Measurements from ENCODE around the gene KIF14.
"Not testable (repeated sequence)": the region's sequence is repeated elsewhere in the genome, so short reads cannot be mapped to it uniquely, and the experiment has no call there.

The KIF14 gene

GRCh38 chr1:200540281-200540680 is 80.3 kb downstream of the KIF14 start:
- DNase-seq (ENCODE audit: low read depth in 2 of 2) = no peak

- DNase-seq (ENCODE audit: low read depth in 2 of 2) = no peak
Measured at GRCh38 chr1:200538179-200538578, 82.4 kb downstream of the KIF14 start.

- DNase-seq (ENCODE audit: low read depth in 2 of 2) = no peak
Measured at GRCh38 chr1:200535605-200536004, 84.9 kb downstream of the KIF14 start.

- DNase-seq (ENCODE audit: low read depth in 2 of 2) = no peak
Measured at GRCh38 chr1:200530623-200531261, 89.8 kb downstream of the KIF14 start.

DNA sequence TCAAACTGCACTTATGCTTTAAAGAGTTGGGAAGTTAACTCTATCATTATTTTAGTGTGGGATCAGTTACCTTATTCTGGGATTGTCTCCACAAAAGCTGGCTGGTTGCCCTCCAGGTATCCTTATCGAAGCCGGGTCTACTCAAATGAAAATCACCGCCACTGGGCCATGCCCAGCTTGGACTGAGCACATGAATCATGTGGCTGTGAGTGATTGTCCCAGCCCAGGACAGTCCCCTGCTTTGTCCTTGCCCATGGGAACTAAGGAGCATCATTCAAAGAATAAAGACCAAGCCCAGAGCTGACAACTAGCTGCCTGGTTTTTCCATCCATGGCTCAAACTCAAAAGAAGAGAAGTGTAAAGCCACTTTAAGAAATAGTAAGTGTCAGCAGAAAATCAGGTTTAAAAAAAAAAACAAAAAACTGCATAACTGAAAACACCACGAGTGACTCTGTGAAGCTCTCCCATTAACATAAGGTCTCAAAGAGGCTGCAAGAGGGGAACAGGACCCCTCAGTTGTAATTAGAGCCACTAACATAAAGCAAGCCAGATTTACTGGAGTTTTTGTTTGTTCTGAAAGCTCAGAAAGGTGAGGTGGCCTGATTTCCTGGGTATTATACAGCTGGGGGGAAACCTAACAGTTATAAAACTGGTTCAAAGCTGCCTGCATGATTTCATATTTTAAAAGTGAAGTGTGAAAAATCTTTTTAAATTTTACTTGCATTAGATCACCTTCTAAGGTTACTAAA is 91.5 kb downstream of the KIF14 start:
- DNase-seq (ENCODE audit: low read depth in 2 of 2) = no peak

DNA sequence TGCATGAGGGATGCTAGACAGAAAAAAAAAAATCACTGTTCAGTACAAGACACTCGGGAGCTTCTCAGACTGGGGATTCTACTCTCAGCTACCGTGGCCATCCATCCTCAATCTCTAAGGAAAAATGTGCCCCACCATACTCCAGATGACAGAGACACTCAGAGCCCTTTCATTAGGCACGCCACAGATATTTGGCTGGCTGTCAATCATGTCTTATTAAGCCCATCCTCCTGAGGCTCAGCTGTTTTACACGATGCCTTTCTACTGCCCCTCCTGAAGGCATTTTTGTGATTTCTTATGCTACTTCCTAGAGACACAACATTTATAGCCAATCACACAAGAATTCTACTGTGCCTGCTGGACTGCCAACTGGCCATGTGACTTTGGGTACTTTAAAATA is 92.9 kb downstream of the KIF14 start:
- DNase-seq (ENCODE audit: low read depth in 2 of 2) = no peak

- DNase-seq (ENCODE audit: low read depth in 2 of 2) = no peak
Measured at GRCh38 chr1:200526709-200527612, 93.6 kb downstream of the KIF14 start.

GRCh38 chr1:200525090-200525987 is 95.2 kb downstream of the KIF14 start:
- DNase-seq (ENCODE audit: low read depth in 2 of 2) = no peak

GRCh38 chr1:200524551-200524950 is 96.0 kb downstream of the KIF14 start:
- not testable (repeated sequence) for DNase-seq (ENCODE audit: low read depth in 2 of 2)

- no peak for DNase-seq (ENCODE audit: low read depth in 2 of 2)
Measured at GRCh38 chr1:200524092-200524491, 96.5 kb downstream of the KIF14 start.

- DNase-seq (ENCODE audit: low read depth in 2 of 2) = no peak
Measured at GRCh38 chr1:200520735-200521134, 99.8 kb downstream of the KIF14 start.

GRCh38 chr1:200518524-200518923 is 102.0 kb downstream of the KIF14 start:
- DNase-seq (ENCODE audit: low read depth in 2 of 2) = no peak

DNA sequence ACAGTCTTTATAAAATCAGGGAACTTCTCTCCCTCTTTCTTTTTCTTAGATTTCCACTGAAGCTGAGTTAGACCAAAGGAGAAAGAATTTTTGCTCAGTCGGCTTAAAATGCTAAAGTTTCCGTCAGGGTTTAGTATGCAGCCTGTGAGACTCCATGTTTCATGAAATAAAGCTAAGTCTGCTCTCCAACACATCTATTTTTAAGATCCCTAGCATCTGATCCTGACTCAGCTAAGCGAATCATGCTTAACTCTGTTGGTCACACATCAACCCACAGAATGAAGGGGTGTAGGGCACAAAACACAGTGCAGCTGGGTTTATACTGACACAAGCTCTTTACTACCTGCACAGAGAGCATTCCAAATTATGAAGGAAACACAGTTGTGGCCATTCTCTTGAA is 108.4 kb downstream of the KIF14 start:
- no peak for DNase-seq (ENCODE audit: low read depth in 2 of 2)

- peak; percentile 40 to 42 for DNase-seq (ENCODE audit: low read depth in 2 of 2)
Measured at GRCh38 chr1:200510228-200510623, 110.3 kb downstream of the KIF14 start.

GRCh38 chr1:200506471-200506870 is 114.1 kb downstream of the KIF14 start:
- no peak for DNase-seq (ENCODE audit: low read depth in 2 of 2)

DNA sequence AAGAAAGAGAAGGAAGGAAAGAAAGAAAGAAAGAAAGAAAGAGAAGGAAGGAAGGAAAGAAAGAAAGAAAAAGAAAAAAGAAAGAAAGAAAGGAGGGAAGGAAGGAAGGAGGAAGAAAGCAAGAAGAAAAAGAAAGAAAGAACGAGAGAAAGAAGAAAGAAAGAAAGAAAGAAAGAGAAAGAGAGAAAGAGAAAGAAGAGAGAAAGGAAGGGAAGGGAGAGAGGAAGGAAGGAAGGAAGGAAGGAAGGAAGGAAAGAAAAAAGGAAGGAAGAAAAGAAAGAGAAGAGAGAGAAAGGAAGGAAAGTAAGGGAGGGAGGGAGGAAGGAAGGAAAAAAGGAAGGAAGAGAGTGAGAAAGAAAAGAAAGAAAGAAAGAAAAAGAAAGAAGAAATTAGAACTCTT is 115.3 kb downstream of the KIF14 start:
- no peak for DNase-seq (ENCODE audit: low read depth in 2 of 2)

All from stimulated activated CD8-positive, alpha-beta memory T cell treated with anti-CD3 and anti-CD28 coated beads, Interleukin-15, amount 100 ng/mL, for 48 hours (primary cell).